ENCODE data around the gene CTSC. TPM values are rescaled to one million over a fixed set of nuclear protein-coding genes. Genes with fewer than 3 reads are reported as not detected.

CTSC gene
- total RNA-seq, 4 donors from 2014 or later: 14.2 to 78.6 (median 47.9) TPM

- Histone ChIP-seq H3K9me3 (no peaks in the 10 kb centered on the region), H3K4me1 (no peaks in the 10 kb centered on the region), H3K27ac (no peak overlapping the region), H3K36me3 (no peaks in the 10 kb centered on the region), H3K27me3 (no peaks in the 10 kb centered on the region), H3K4me3 (no peak overlapping the region)
- WGBS, 2 donors (ENCODE audit: low coverage in 1 of 2): no CpG with 5 or more reads among the region's 1 CpG
- TF ChIP-seq POLR2A (IDR thresholded peaks at IDR 0.05) (no peak), POLR2AphosphoS5 (IDR thresholded peaks at IDR 0.05) (no peak), EP300 (IDR thresholded peaks at IDR 0.05) (no peak)
- TF ChIP-seq, protein P1, sequence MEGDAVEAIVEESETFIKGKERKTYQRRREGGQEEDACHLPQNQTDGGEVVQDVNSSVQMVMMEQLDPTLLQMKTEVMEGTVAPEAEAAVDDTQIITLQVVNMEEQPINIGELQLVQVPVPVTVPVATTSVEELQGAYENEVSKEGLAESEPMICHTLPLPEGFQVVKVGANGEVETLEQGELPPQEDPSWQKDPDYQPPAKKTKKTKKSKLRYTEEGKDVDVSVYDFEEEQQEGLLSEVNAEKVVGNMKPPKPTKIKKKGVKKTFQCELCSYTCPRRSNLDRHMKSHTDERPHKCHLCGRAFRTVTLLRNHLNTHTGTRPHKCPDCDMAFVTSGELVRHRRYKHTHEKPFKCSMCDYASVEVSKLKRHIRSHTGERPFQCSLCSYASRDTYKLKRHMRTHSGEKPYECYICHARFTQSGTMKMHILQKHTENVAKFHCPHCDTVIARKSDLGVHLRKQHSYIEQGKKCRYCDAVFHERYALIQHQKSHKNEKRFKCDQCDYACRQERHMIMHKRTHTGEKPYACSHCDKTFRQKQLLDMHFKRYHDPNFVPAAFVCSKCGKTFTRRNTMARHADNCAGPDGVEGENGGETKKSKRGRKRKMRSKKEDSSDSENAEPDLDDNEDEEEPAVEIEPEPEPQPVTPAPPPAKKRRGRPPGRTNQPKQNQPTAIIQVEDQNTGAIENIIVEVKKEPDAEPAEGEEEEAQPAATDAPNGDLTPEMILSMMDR (IDR thresholded peaks at IDR 0.05): no peak
- ATAC-seq: no peak
Observed at GRCh38 chr11:88266919-88267318, 70.6 kb downstream of the CTSC start.

DNA sequence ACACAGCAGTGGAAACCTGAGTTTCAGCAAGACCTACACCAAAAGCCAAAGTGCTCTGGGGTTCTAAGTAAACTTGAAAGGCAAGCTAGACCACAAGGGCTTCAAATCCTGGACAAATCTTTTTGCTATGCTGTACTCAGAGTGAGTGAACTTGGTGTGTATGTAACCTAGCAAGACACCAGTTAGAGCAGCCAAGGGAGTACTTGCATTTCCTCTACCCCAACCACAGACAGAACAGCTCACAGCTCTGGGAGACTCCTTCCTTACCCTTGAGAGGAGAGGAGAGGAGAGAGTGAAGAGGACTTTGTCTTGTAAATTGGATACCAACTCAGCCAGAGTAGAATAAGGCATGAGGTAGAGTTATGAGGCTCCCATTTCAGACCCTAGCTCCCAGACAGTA, 71.4 kb downstream of the CTSC start:
- Histone ChIP-seq H3K27ac (no peak overlapping the region), H3K36me3 (no peaks in the 10 kb centered on the region), H3K9me3 (no peaks in the 10 kb centered on the region), H3K27me3 (no peaks in the 10 kb centered on the region), H3K4me1 (no peaks in the 10 kb centered on the region), H3K4me3 (no peak overlapping the region)
- TF ChIP-seq POLR2AphosphoS5 (IDR thresholded peaks at IDR 0.05) (no peak), EP300 (IDR thresholded peaks at IDR 0.05) (no peak), POLR2A (IDR thresholded peaks at IDR 0.05) (no peak)
- TF ChIP-seq, protein P1 (IDR thresholded peaks at IDR 0.05): no peak
- no peak for ATAC-seq

- Histone ChIP-seq H3K27me3 (no peaks in the 10 kb centered on the region), H3K36me3 (no peaks in the 10 kb centered on the region), H3K4me1 (no peaks in the 10 kb centered on the region), H3K27ac (no peak overlapping the region), H3K4me3 (no peak overlapping the region), H3K9me3 (peaks cover 0 to 43% (median 0%) of the 10 kb centered on the region in 3 donors)
- TF ChIP-seq POLR2AphosphoS5 (IDR thresholded peaks at IDR 0.05) (no peak), EP300 (IDR thresholded peaks at IDR 0.05) (no peak), POLR2A (IDR thresholded peaks at IDR 0.05) (no peak)
- TF ChIP-seq, protein P1 (IDR thresholded peaks at IDR 0.05): no peak
- no peak for ATAC-seq
Observed at GRCh38 chr11:88259431-88259830, 78.1 kb downstream of the CTSC start.

DNA sequence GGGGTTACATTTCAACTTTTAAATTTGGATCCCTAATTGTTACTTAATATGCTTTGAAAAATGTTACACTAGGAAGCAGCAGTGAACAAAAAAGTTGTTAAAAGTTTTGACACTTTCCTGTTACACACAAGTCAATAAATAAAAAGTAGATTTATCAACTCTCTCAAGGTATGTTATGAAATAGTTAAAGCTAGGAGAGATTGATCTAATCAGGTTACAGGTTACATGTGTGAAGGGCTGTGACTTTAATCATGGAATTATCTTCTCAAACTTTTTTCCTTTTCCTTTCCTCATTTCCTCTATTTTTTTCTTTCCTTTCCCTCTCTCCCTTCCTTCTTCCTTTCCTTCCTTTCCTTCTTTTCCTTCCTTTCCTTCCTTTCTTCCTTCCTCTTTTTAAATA, 85.3 kb downstream of the CTSC start:
- Histone ChIP-seq H3K36me3 (no peaks in the 10 kb centered on the region), H3K4me1 (no peaks in the 10 kb centered on the region), H3K4me3 (no peak overlapping the region), H3K9me3 (peaks cover 0 to 11% (median 0%) of the 10 kb centered on the region in 3 donors), H3K27ac (no peak overlapping the region), H3K27me3 (no peaks in the 10 kb centered on the region)
- TF ChIP-seq EP300 (IDR thresholded peaks at IDR 0.05): no peak
- no peak for TF ChIP-seq POLR2AphosphoS5 (IDR thresholded peaks at IDR 0.05)
- no peak for TF ChIP-seq POLR2A (IDR thresholded peaks at IDR 0.05)
- TF ChIP-seq, protein P1 (IDR thresholded peaks at IDR 0.05): no peak
- no peak for ATAC-seq

DNA sequence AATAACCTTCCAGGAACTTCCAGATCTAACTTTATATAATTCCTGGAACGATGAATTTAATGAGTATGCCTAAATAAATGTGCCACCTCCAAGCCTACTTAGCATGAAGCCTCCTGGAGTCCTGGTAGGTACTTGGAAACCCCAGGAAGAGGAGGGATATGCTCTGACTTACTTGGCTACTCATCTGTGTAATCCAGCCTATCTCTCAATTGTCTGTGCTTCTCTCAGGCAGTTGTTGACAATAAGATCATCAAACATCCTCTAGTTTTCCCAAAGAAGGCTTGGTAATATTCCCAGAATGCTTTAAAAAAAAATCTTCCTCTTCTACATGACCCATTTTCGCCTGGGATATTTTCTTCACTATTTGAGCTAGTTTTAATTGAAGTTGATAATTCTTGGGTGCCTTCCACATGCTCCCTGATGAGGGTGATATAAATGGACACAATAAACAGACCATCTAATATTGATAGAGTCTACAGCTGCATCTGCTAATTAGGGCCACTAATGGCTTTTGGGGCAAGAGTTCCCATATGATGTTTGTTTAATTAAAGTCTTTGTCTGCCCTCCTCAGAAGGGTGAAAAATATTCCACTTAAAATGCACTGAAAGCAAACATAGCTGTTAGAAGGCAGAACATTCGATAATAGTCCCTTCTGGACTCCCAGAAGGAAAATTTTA, 86.8 kb downstream of the CTSC start:
- no peaks in the 10 kb centered on the region for H3K27me3 ChIP-seq
- peaks cover 0 to 6% (median 0%) of the 10 kb centered on the region in 3 donors for H3K9me3 ChIP-seq
- no peaks in the 10 kb centered on the region for H3K4me1 ChIP-seq
- no peak overlapping the region for H3K27ac ChIP-seq
- H3K4me3 ChIP-seq: no peak overlapping the region
- H3K36me3 ChIP-seq: no peaks in the 10 kb centered on the region
- ATAC-seq: no peak
- WGBS, 2 donors (ENCODE audit: low coverage in 1 of 2): 55 to 71% methylated on average over 3 of the region's 3 CpGs
- TF ChIP-seq, protein P1 (IDR thresholded peaks at IDR 0.05): no peak
- TF ChIP-seq POLR2AphosphoS5 (IDR thresholded peaks at IDR 0.05) (no peak), EP300 (IDR thresholded peaks at IDR 0.05) (no peak), POLR2A (IDR thresholded peaks at IDR 0.05) (no peak)

Data from gastroesophageal sphincter (tissue), 4 donors.